ENCODE results near the gene MAP3K7CL. TPM values are rescaled to one million over a fixed set of nuclear protein-coding genes. Genes with fewer than 3 reads are reported as not detected.

Gene MAP3K7CL
- total RNA-seq, 1 experiment from 2014 or later = 2.3 TPM

DNA sequence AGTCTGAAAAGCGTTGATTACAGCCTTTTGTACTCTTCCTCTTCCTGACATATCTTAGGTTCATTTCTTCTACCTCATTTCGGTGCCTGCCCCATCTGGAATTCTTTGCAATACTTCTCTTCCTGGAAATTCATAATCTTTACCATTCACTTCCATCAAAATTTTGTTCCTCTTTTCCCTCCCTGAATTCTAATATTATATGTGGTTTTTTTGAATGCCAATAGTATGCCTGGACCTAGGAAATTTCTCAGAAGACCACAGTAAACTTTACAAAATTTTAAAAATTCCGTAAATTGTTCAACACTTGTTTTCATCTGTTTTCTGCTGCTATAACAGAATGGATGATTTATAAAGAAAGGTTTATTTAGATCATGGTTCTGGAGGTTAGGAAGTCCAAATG lies 76.8 kb downstream of the MAP3K7CL start:
- Mint-ChIP-seq H3K36me3 (ENCODE audit: insufficient read depth, unreplicated experiment) (no peaks in the 10 kb centered on the region), H3K27ac (ENCODE audit: unreplicated experiment) (peak overlapping the region; percentile 76), H3K9me3 (ENCODE audit: low read depth, unreplicated experiment) (peaks cover 2% of the 10 kb centered on the region), H3K27me3 (ENCODE audit: unreplicated experiment) (no peaks in the 10 kb centered on the region), H3K4me1 (ENCODE audit: low read depth, unreplicated experiment) (peaks cover 29% of the 10 kb centered on the region), H3K4me3 (ENCODE audit: low read depth, unreplicated experiment) (no peak overlapping the region)
- no TSS peak for BruUV-seq (replicated peaks)
- TF ChIP-seq CTCF (IDR thresholded peaks at IDR 0.05; ENCODE audit: unreplicated experiment) = no peak
- intact Hi-C loops (cut with micrococcal nuclease; ENCODE audit: unreplicated experiment) = loop anchor here (5.0 kb wide), 1 partner anchor 40 kb away; no protein-coding TSS in a partner anchor
- CTCF ChIA-PET = no interaction called here
- no peak for DNase-seq

- no TSS peak for BruUV-seq (replicated peaks)
- Mint-ChIP-seq H3K9me3 (ENCODE audit: low read depth, unreplicated experiment) (peaks cover 2% of the 10 kb centered on the region), H3K4me1 (ENCODE audit: low read depth, unreplicated experiment) (peaks cover 29% of the 10 kb centered on the region), H3K27ac (ENCODE audit: unreplicated experiment) (peak overlapping the region; percentile 76), H3K27me3 (ENCODE audit: unreplicated experiment) (no peaks in the 10 kb centered on the region), H3K4me3 (ENCODE audit: low read depth, unreplicated experiment) (no peak overlapping the region), H3K36me3 (ENCODE audit: insufficient read depth, unreplicated experiment) (no peaks in the 10 kb centered on the region)
- TF ChIP-seq CTCF (IDR thresholded peaks at IDR 0.05; ENCODE audit: unreplicated experiment) = no peak
- intact Hi-C loops (cut with micrococcal nuclease; ENCODE audit: unreplicated experiment) = loop anchor here (5.0 kb wide), 1 partner anchor 41 kb away; no protein-coding TSS in a partner anchor
- no peak for DNase-seq
- CTCF ChIA-PET = interaction anchor here (0.8 to 0.9 kb wide), 2 partner anchors 10 to 27 kb away, joined by 3 read pairs; no protein-coding TSS in a partner anchor
These were observed 77.7 kb downstream of the MAP3K7CL start for GRCh38 chr21:29208044-29208681.

DNA sequence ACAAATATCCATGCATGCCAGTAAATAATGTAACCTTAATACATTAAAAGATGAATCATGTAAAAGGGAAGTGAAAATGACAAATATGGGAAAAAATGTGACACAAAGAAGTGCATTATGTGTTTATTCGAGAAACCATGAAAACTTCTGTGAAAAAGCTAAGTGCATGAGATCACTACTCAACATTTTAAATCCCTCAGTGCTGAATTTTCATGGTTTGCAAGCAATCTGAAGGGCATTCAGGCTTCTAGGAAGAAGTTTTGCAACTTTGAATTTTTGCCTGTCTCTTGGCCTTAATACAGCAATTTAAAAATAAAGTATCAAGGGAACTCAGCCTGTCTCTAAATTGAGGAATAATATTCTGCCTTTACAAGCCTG lies 78.2 kb downstream of the MAP3K7CL start:
- intact Hi-C loops (cut with micrococcal nuclease; ENCODE audit: unreplicated experiment) = loop anchor here (5.0 kb wide), 1 partner anchor 41 kb away; no protein-coding TSS in a partner anchor
- Mint-ChIP-seq H3K4me1 (ENCODE audit: low read depth, unreplicated experiment) (peaks cover 29% of the 10 kb centered on the region), H3K9me3 (ENCODE audit: low read depth, unreplicated experiment) (peaks cover 2% of the 10 kb centered on the region), H3K27me3 (ENCODE audit: unreplicated experiment) (no peaks in the 10 kb centered on the region), H3K27ac (ENCODE audit: unreplicated experiment) (peak overlapping the region; percentile 76), H3K36me3 (ENCODE audit: insufficient read depth, unreplicated experiment) (no peaks in the 10 kb centered on the region), H3K4me3 (ENCODE audit: low read depth, unreplicated experiment) (no peak overlapping the region)
- CTCF ChIA-PET = interaction anchor here (0.8 to 0.9 kb wide), 2 partner anchors 10 to 27 kb away, joined by 3 read pairs; no protein-coding TSS in a partner anchor
- no peak for TF ChIP-seq CTCF (IDR thresholded peaks at IDR 0.05; ENCODE audit: unreplicated experiment)
- no TSS peak for BruUV-seq (replicated peaks)
- DNase-seq = no peak

GRCh38 chr21:29209696-29210095 lies 79.3 kb downstream of the MAP3K7CL start:
- peak overlapping the region; percentile 20 for H3K27ac Mint-ChIP-seq (ENCODE audit: unreplicated experiment)
- peaks cover 22% of the 10 kb centered on the region for H3K4me1 Mint-ChIP-seq (ENCODE audit: low read depth, unreplicated experiment)
- BruUV-seq (replicated peaks) = no TSS peak
- H3K9me3 Mint-ChIP-seq (ENCODE audit: low read depth, unreplicated experiment) = peaks cover 2% of the 10 kb centered on the region
- intact Hi-C loops (cut with micrococcal nuclease; ENCODE audit: unreplicated experiment) = loop anchor here (5.0 kb wide), 1 partner anchor 42 kb away; no protein-coding TSS in a partner anchor
- TF ChIP-seq CTCF (IDR thresholded peaks at IDR 0.05; ENCODE audit: unreplicated experiment) = no peak
- no peaks in the 10 kb centered on the region for H3K27me3 Mint-ChIP-seq (ENCODE audit: unreplicated experiment)
- no peak for DNase-seq
- no peak overlapping the region for H3K4me3 Mint-ChIP-seq (ENCODE audit: low read depth, unreplicated experiment)
- CTCF ChIA-PET = no interaction called here
- no peaks in the 10 kb centered on the region for H3K36me3 Mint-ChIP-seq (ENCODE audit: insufficient read depth, unreplicated experiment)

Data from Calu3 (cell line).